Ovary (tissue), 9 donors: ENCODE results near the gene ARHGEF12. TPM values are rescaled to one million over a fixed set of nuclear protein-coding genes. Genes with fewer than 3 reads are reported as not detected.

Experiments
- DNase-seq, 5 donors: peaks; one replicate each; pipeline ENCODE4 v3.0.0-alpha.2; 2019 to 2020
- H3K27ac ChIP-seq, 2 donors: fragments of 200-600 bp; one replicate each; pipeline versions ENCODE4 v1.5.1 to v1.8.0; 2019 to 2022
- H3K27me3 ChIP-seq: fragments of 200-600 bp; one replicate; pipeline ENCODE4 v1.8.0; 2022
- H3K36me3 ChIP-seq: fragments of 200-600 bp; sonication (generic); one replicate; pipeline ENCODE4 v1.5.1; 2019
- H3K4me1 ChIP-seq: one replicate; pipeline ENCODE4 v1.8.1; 2013; ENCODE audit warnings: mild to moderate bottlenecking, moderate library complexity; ENCODE audit not compliant: insufficient read depth
- H3K4me3 ChIP-seq: fragments of 200-600 bp; sonication (generic); one replicate; pipeline ENCODE4 v1.5.1; 2017
- H3K9me3 ChIP-seq, 2 donors: fragments of 200-600 bp in 1 of 2; sonication (generic) in 1 of 2; one replicate each; pipeline versions ENCODE4 v1.5.1 to v1.8.1; 2013 to 2019; ENCODE audit warnings: mild to moderate bottlenecking in 1 of 2, moderate library complexity in 1 of 2
- EP300 ChIP-seq: sonication (generic); formaldehyde crosslinking; IDR thresholded peaks from one replicate; pipeline ENCODE4 v1.6.1; 2017; ENCODE audit warnings: antibody characterized with exemption
- POLR2A ChIP-seq: fragments of 450-650 bp; IDR thresholded peaks from one replicate; pipeline ENCODE4 v1.6.1; 2017; ENCODE audit warnings: antibody characterized with exemption, mild to moderate bottlenecking, moderate library complexity
- WGBS, 3 donors: extraction: QIAGEN DNeasy Blood & Tissue Kit in 1 of 3; methylation state at CpG; one replicate each; pipeline versions ENCODE4 v1.1.5 to v1.1.7; 2013 to 2017; 5-methylcytosine and 5-hydroxymethylcytosine counted together
- intact Hi-C, 4 donors: fragments of 100-400 bp; cut with DNase I; formaldehyde crosslinking; loops; one replicate each; pipeline versions ENCODE4 v1.11.0 to v1.15.1; 2022 to 2023
- polyA plus RNA-seq, 2 donors: library from polyadenylated mRNA; stranded (reverse); fragments of 200-250 nt in 1 of 2; fragments of 350-450 nt in 1 of 2; fragmentation: Illumina TruSeq in 1 of 2; extraction: RNeasy Lipid Tissue Mini Kit (QIAGEN cat#74804) in 1 of 2; gene quantifications; one replicate each; pipeline ENCODE4 v1.2.3, GENCODE V29; 2013 to 2014
- total RNA-seq, 7 donors: library from RNA; depleted of rRNA in 2 of 7; stranded (reverse); fragments of >200 nt in 2 of 7; fragmentation: NEBNext Ultra II Directional in 3 of 7; extraction: Animal tissue kit (Norgen Biotek cat#: 25700) in 3 of 7; gene quantifications; one replicate each; pipeline versions ENCODE4 v1.1.0 to v1.2.4, GENCODE V29; 2016 to 2023
- TF ChIP-seq, protein P1 (sequence below), 3 donors: fragments of 450-650 bp in 2 of 3; fragments of 200-600 bp in 1 of 3; IDR thresholded peaks; one replicate each; pipeline versions ENCODE4 v1.5.1 to v1.8.0; 2016 to 2022; ENCODE audit warnings: antibody characterized with exemption in 3 of 3, mild to moderate bottlenecking in 1 of 3
- donor health status: DM: no; HTN: no; CAD: no; lungs with moderate emphysema.
- donor health status: DM: no; HTN: no; CAD: no.
- donor health status: Bipolar disorder and iron deficiency.
- donor health status: DM: yes; HTN: yes; CAD: no.
- donor health status: DM: no; HTN: no; CAD: no.
- donor health status: DM: yes; HTN: yes; CAD: no.

Gene ARHGEF12
- total and polyA plus RNA-seq, 9 donors = 22.1 to 92.9 (median 69.3) TPM

DNA sequence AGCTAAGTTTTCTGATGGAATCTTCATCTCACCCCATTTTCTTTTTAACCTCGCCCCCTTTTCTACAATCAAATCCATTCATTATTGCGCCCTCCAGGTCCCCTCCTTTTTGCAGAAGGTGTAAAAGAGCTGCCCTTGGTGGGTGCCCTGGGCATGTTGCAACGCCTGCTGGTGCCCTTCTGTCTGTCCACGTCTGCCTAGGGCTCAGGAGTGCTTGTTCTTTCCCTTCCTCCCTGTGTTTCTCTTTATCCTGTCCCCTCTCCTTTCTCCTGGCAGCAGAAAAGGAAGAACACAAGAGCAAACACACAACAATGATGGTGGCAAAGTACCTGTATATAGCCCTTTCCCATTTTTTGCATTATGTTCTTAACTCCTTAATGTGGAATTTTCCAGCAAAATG lies 17.3 kb upstream of the ARHGEF12 start:
- TF ChIP-seq, protein P1, sequence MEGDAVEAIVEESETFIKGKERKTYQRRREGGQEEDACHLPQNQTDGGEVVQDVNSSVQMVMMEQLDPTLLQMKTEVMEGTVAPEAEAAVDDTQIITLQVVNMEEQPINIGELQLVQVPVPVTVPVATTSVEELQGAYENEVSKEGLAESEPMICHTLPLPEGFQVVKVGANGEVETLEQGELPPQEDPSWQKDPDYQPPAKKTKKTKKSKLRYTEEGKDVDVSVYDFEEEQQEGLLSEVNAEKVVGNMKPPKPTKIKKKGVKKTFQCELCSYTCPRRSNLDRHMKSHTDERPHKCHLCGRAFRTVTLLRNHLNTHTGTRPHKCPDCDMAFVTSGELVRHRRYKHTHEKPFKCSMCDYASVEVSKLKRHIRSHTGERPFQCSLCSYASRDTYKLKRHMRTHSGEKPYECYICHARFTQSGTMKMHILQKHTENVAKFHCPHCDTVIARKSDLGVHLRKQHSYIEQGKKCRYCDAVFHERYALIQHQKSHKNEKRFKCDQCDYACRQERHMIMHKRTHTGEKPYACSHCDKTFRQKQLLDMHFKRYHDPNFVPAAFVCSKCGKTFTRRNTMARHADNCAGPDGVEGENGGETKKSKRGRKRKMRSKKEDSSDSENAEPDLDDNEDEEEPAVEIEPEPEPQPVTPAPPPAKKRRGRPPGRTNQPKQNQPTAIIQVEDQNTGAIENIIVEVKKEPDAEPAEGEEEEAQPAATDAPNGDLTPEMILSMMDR (IDR thresholded peaks at IDR 0.05) = no peak
- TF ChIP-seq EP300 (no peak), POLR2A (no peak)
- 73 to 88% (median 87%) methylated on average over 4 of the region's 4 CpGs for WGBS, 3 donors
- Histone ChIP-seq H3K4me1 (peaks cover 8% of the 10 kb centered on the region), H3K27me3 (no peaks in the 10 kb centered on the region), H3K9me3 (no peaks in the 10 kb centered on the region), H3K27ac (no peak overlapping the region), H3K4me3 (no peak overlapping the region), H3K36me3 (no peaks in the 10 kb centered on the region)
- intact Hi-C loops = no loop called here
- DNase-seq = no peak

DNA sequence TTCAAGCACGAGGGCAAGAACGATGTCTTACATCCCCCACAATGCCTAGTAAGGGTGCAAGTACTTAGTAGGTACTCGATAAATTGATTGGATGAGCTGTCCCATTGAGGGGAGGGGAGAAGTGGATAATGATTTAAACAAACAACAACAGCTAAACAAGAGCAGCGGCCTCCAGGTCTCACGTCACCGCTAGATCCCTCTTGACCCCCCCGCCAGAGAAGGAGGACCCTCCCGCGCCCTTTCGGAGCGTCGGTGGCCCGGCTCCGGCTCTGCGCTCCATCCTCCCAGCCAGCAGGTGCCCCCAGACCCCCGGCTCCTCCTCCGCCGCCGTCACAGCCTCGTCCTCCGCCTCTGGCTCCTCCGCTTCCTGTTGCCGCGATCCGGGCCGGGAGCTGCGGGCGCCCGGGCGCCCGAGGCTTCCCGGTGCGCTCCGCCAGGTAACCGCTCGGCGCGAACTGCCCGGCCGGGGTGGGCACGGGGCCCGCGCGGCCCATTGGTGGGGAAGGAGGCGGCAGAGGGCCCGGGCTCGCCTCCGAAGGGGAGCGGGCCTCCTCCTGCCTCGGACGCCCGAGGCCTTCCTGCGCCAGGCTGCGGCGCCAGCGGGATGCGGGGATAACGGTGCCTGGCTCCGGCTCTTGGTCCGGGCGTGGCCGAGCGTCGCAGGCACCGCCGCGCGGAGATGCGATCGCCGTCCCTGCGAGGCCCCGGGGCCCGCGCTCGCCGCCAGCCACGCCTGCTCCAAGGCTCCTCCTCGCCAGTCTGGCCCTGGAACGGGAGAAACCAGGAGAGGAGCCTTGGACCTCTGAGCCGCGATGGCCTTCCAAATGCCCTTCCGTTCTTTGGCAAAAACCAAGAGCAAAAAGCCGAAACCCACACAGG lies 11.0 kb upstream of the ARHGEF12 start, which contains the start of gene TLCD5:
Gene TLCD5 (plus strand): TSS at position 368 of the 879 bp plus-strand sequence. CDS start 2,143 bp downstream, outside the sequence.
- WGBS, 3 donors = 0 to 1% (median 1%) methylated on average over 41 to 84 of the region's 84 CpGs
- peak; percentile 72 to 83 (median 80) for DNase-seq
- H3K27me3 ChIP-seq = no peaks in the 10 kb centered on the region

DNA sequence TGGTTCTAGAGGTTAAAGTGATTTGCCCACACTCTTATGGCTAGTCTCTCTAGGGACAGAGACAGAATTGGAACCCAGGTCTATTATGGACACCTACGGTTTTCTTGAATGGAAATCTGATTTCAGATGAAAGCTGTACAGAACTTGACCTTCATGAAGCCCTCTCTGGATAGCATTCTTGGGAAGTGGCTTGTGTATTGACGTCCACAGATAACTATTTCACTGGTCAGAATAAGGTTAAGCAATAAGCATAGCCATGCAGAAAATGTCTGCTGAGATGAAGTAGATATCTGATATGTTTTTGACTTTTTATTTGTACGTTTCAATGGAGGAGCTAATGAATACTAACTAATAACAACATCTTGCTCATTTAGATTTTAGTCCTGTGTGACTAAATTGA lies 10.0 kb upstream of the ARHGEF12 start:
- Histone ChIP-seq H3K4me3 (peak overlapping the region; percentile 80), H3K4me1 (peaks cover 6% of the 10 kb centered on the region), H3K27me3 (no peaks in the 10 kb centered on the region), H3K9me3 (no peaks in the 10 kb centered on the region), H3K27ac (peak overlapping the region in 1 of 2 donors; percentile 99), H3K36me3 (no peaks in the 10 kb centered on the region)
- no peak for DNase-seq
- TF ChIP-seq EP300 = no peak
- TF ChIP-seq POLR2A = no peak
- TF ChIP-seq, protein P1 (IDR thresholded peaks at IDR 0.05) = no peak
- WGBS, 3 donors = 51 to 53% (median 53%) methylated on average over 3 of the region's 3 CpGs
- intact Hi-C loops = no loop called here

More for the DNA sequence above, 11.0 kb upstream of the ARHGEF12 start, which contains the start of gene TLCD5:
- intact Hi-C loops = no loop called here
- H3K4me3 ChIP-seq = peak within 1 kb of the TSS; percentile 80
- TF ChIP-seq EP300 (no peak), POLR2A (peak; percentile 62)
- H3K9me3 ChIP-seq = no peaks in the 10 kb centered on the region
- peak within 1 kb of the TSS; percentile 78 to 99 for H3K27ac ChIP-seq
- H3K36me3 ChIP-seq = no peaks in the 10 kb centered on the region
- peaks cover 3% of the 10 kb centered on the region for H3K4me1 ChIP-seq

DNA sequence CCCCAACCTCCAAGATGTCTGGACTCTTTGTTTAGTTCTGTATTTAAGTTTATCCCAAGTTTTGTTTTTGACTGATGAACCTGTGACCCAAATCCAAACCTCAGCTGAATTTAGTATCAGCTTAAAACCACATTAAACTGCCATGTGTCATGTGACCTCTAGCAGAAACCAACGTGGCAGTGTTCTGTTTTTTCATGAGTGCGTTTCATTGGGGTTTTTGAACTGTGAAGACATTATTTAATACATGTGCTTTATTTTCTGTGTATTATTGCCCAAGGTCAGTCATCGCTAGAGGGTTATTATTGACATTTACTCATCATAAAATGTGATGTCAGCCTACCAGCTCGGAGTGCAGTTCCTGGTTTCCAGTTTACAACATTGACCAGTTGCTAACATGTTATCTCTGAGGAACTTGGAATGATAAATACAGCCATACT lies 9.3 kb upstream of the ARHGEF12 start:
- peaks cover 8% of the 10 kb centered on the region for H3K4me1 ChIP-seq
- TF ChIP-seq EP300 (no peak), POLR2A (no peak)
- TF ChIP-seq, protein P1 (IDR thresholded peaks at IDR 0.05) = no peak
- no peak for DNase-seq
- 55 to 68% (median 67%) methylated on average over 4 of the region's 4 CpGs for WGBS, 3 donors
- H3K27ac ChIP-seq = peak overlapping the region in 1 of 2 donors; percentile 99
- H3K4me3 ChIP-seq = no peak overlapping the region
- no peaks in the 10 kb centered on the region for H3K36me3 ChIP-seq
- H3K9me3 ChIP-seq = no peaks in the 10 kb centered on the region
- intact Hi-C loops = no loop called here
- no peaks in the 10 kb centered on the region for H3K27me3 ChIP-seq

DNA sequence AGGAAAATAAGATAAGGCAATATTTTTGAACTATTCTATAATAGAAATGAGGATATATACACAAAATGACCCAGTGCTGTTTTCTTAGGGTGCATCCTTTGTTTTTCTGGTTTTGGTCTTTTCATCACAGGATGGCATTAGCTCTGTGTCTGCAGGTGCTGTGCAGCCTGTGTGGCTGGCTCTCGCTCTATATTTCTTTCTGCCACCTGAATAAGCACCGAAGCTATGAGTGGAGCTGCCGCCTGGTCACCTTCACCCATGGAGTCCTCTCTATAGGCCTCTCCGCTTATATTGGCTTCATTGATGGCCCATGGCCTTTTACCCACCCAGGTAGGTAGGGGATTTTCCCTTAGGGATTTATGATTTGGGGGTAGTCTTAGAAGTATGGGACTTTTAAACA lies 8.9 kb upstream of the ARHGEF12 start:
- H3K27ac ChIP-seq = no peak overlapping the region

More for the DNA sequence above, 8.9 kb upstream of the ARHGEF12 start:
- Histone ChIP-seq H3K36me3 (no peaks in the 10 kb centered on the region), H3K4me1 (peaks cover 8% of the 10 kb centered on the region), H3K4me3 (no peak overlapping the region), H3K27me3 (no peaks in the 10 kb centered on the region), H3K9me3 (no peaks in the 10 kb centered on the region)
- no peak for DNase-seq
- TF ChIP-seq, protein P1 (IDR thresholded peaks at IDR 0.05) = no peak
- TF ChIP-seq POLR2A (no peak), EP300 (no peak)
- 93 to 96% (median 94%) methylated on average over 4 of the region's 4 CpGs for WGBS, 3 donors
- intact Hi-C loops = no loop called here
